Measurements from ENCODE around the gene CUX1. TPM values are rescaled to one million over a fixed set of nuclear protein-coding genes. Genes with fewer than 3 reads are reported as not detected.

Gene CUX1
- total and polyA plus RNA-seq, 10 of the 15 experiments (the other 5 are each of a cell fraction or from before 2014, with no cell fraction given), result 6.1 to 48.6 (median 25.9) TPM

DNA sequence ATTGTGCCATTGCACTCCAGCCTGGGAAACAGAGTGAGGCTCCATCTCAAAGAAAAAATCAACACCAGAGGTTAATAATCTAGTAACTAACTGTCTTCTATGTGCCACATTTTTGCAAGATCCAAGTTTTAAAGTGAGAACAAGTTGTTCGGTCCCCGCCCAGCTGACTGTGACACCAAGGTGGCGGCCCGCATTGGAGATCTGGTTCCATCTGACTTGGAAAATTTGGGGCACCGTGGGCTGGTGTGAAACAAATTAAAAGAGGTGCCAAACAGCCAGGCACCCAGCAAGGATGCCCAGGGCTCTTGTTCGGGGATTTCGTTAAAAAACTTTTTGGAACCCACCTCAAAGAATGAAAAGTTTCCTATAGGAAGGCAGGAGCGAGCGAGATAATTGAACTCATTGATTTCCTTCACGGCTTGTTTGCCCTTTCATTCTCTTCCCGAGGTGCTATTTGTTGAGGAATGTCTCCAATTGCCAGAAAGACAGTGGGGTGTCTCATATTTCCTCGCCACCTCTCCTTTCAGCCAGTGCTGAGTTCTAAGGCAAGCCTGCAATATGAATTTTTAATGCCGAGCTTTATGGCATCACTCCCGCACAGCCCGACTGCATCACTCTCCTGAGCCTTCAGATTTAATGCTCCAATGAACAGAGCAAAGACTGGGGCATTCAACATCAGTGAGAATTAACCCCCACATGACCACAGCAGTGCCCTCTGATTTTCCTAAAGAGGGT lies 312.4 kb downstream of the CUX1 start:
- Histone ChIP-seq H3K27ac (ENCODE audit: control insufficient read depth, insufficient read depth) (no peak overlapping the region), H3K27me3 (replicated peaks in 1 of 2; ENCODE audit: control insufficient read depth in 2 of 2, insufficient read depth in 2 of 2, low read length in 1 of 2) (no peaks in the 10 kb centered on the region), H3K4me2 (ENCODE audit: control insufficient read depth, insufficient read depth) (no peak overlapping the region), H3K4me1 (ENCODE audit: control insufficient read depth, insufficient read depth, low read length) (peaks cover 8% of the 10 kb centered on the region), H2AFZ (ENCODE audit: control insufficient read depth, low read depth, low read length) (no peak overlapping the region), H3K4me3 (no peak overlapping the region), H4K20me1 (ENCODE audit: control insufficient read depth, insufficient read depth) (no peaks in the 10 kb centered on the region), H3K36me3 (ENCODE audit: control insufficient read depth in 2 of 2, insufficient read depth in 2 of 2, low read length in 1 of 2) (no peaks in the 10 kb centered on the region; a peak in 2 of 4 replicates), H3K9me3 (replicated peaks; ENCODE audit: control insufficient read depth, insufficient read depth, low read length) (no peaks in the 10 kb centered on the region), H3K9ac (ENCODE audit: control insufficient read depth, insufficient read depth, low read length) (no peak overlapping the region), H3K79me2 (ENCODE audit: control insufficient read depth, insufficient read depth, low read length) (no peaks in the 10 kb centered on the region)
- ATAC-seq (no peak), FAIRE-seq (no peak), DNase-seq (ENCODE audit: low read depth, low spot score) (no peak)
- intact Hi-C loops (cut with micrococcal nuclease; ENCODE audit: unreplicated experiment) (loop anchor here (10.0 kb wide), 1 partner anchor 275 kb away; no protein-coding TSS in a partner anchor), in situ Hi-C loops (cut with MboI) (no loop called here)
- POLR2A ChIA-PET, result interaction anchor here (0.6 kb wide), 1 partner anchor 271 kb away, joined by 3 read pairs; no protein-coding TSS in a partner anchor
- BruUV-seq (replicated peaks), result no TSS peak
- RAD21 ChIA-PET (ENCODE audit: unreplicated experiment), result no interaction called here
- CTCF ChIA-PET, result no interaction called here
- SMC1A ChIA-PET (ENCODE audit: uncharacterized antibody, unreplicated experiment), result no interaction called here
- no peak for TF ChIP-seq CHD2 (IDR thresholded peaks at IDR 0.05; ENCODE audit: borderline replicate concordance, low read depth, low read length)
- TF ChIP-seq ESRRA (IDR thresholded peaks at IDR 0.05; ENCODE audit: low read length), result no peak
- TF ChIP-seq CHD4 (IDR thresholded peaks at IDR 0.05), result no peak
- TF ChIP-seq, protein P1, sequence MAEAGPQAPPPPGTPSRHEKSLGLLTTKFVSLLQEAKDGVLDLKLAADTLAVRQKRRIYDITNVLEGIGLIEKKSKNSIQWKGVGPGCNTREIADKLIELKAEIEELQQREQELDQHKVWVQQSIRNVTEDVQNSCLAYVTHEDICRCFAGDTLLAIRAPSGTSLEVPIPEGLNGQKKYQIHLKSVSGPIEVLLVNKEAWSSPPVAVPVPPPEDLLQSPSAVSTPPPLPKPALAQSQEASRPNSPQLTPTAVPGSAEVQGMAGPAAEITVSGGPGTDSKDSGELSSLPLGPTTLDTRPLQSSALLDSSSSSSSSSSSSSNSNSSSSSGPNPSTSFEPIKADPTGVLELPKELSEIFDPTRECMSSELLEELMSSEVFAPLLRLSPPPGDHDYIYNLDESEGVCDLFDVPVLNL (IDR thresholded peaks at IDR 0.05; ENCODE audit: low read depth, low read length), result no peak
- TF ChIP-seq TCF12 (IDR thresholded peaks at IDR 0.05; ENCODE audit: low read depth, low read length), result no peak
- TF ChIP-seq, protein P2, sequence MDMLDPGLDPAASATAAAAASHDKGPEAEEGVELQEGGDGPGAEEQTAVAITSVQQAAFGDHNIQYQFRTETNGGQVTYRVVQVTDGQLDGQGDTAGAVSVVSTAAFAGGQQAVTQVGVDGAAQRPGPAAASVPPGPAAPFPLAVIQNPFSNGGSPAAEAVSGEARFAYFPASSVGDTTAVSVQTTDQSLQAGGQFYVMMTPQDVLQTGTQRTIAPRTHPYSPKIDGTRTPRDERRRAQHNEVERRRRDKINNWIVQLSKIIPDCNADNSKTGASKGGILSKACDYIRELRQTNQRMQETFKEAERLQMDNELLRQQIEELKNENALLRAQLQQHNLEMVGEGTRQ (IDR thresholded peaks at IDR 0.05; ENCODE audit: borderline replicate concordance, low read depth, low read length), result no peak
- no peak for TF ChIP-seq CREB1 (IDR thresholded peaks at IDR 0.05; ENCODE audit: low read depth)
- TF ChIP-seq TCF3 (IDR thresholded peaks at IDR 0.05; ENCODE audit: borderline replicate concordance, insufficient read depth, low read depth, low read length), result no peak
- no peak for TF ChIP-seq NFYB (IDR thresholded peaks at IDR 0.05; ENCODE audit: insufficient read depth, low read depth, low read length)
- TF ChIP-seq JUNB (IDR thresholded peaks at IDR 0.05), result no peak
- TF ChIP-seq SUPT20H (IDR thresholded peaks at IDR 0.05; ENCODE audit: borderline replicate concordance, control insufficient read depth, low read depth, low read length), result no peak
- no peak for TF ChIP-seq STAT3 (IDR thresholded peaks at IDR 0.05; ENCODE audit: low read depth, low read length)
- TF ChIP-seq POLR2AphosphoS5 (IDR thresholded peaks at IDR 0.05; ENCODE audit: low read length), result no peak
- TF ChIP-seq MTA3 (IDR thresholded peaks at IDR 0.05; ENCODE audit: borderline replicate concordance, low read length), result no peak
- TF ChIP-seq WRNIP1 (IDR thresholded peaks at IDR 0.05; ENCODE audit: borderline replicate concordance, low read depth, low read length), result no peak
- WGBS (ENCODE audit: insufficient coverage, insufficient replicate concordance, low lambda C conversion rate, missing lambda C conversion rate), result 87% methylated on average over 15 of the region's 15 CpGs
